ENCODE results near the gene FRMPD4. TPM values are rescaled to one million over a fixed set of nuclear protein-coding genes. Genes with fewer than 3 reads are reported as not detected.

Gene FRMPD4
- total RNA-seq, 1 donor from 2014 or later = not detected

DNA sequence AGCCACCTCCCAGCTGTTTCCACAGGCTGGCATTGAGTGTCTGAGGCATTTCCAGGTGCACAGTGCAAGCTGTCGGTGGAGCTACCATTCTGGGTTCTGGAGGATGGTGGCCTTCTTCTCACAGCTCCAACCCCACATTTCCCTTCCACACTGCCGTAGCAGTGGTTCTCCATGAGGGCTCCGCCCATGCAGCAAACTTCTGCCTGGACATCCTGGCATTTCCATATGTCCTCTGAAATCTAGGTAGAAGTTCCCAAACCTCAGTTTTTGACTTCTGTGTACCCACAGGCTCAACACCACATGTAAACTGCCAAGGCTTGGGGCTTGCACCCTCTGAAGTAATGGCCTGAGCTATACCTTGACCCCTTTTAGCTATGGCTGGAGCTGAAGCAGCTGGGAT is 10.3 kb upstream of the FRMPD4 start:
- ATAC-seq (ENCODE audit: low read depth) = no peak
- Mint-ChIP-seq H3K27me3 (peaks cover 4% of the 10 kb centered on the region), H3K9me3 (peaks cover 7% of the 10 kb centered on the region), H3K4me1 (no peaks in the 10 kb centered on the region), H3K36me3 (ENCODE audit: low read depth) (no peaks in the 10 kb centered on the region), H3K4me3 (no peak overlapping the region), H3K27ac (no peak overlapping the region)
- no peak for DNase-seq
- CTCF ChIA-PET = no interaction called here
- TF ChIP-seq, protein P1, sequence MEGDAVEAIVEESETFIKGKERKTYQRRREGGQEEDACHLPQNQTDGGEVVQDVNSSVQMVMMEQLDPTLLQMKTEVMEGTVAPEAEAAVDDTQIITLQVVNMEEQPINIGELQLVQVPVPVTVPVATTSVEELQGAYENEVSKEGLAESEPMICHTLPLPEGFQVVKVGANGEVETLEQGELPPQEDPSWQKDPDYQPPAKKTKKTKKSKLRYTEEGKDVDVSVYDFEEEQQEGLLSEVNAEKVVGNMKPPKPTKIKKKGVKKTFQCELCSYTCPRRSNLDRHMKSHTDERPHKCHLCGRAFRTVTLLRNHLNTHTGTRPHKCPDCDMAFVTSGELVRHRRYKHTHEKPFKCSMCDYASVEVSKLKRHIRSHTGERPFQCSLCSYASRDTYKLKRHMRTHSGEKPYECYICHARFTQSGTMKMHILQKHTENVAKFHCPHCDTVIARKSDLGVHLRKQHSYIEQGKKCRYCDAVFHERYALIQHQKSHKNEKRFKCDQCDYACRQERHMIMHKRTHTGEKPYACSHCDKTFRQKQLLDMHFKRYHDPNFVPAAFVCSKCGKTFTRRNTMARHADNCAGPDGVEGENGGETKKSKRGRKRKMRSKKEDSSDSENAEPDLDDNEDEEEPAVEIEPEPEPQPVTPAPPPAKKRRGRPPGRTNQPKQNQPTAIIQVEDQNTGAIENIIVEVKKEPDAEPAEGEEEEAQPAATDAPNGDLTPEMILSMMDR (IDR thresholded peaks at IDR 0.05) = no peak
- POLR2A ChIA-PET = no interaction called here
- intact Hi-C loops (cut with micrococcal nuclease) = no loop called here

GRCh38 chrX:12137951-12138360 is 317 bp upstream of the FRMPD4 start:
- Mint-ChIP-seq H3K36me3 (ENCODE audit: low read depth) (no peaks in the 10 kb centered on the region), H3K4me1 (peaks cover 2% of the 10 kb centered on the region), H3K4me3 (no peak overlapping the region), H3K27ac (no peak overlapping the region), H3K9me3 (no peaks in the 10 kb centered on the region), H3K27me3 (peaks cover 17% of the 10 kb centered on the region)
- POLR2A ChIA-PET = no interaction called here
- DNase-seq (no peak), ATAC-seq (ENCODE audit: low read depth) (no peak)
- intact Hi-C loops (cut with micrococcal nuclease) = no loop called here
- TF ChIP-seq, protein P1 (IDR thresholded peaks at IDR 0.05) = no peak
- CTCF ChIA-PET = no interaction called here

DNA sequence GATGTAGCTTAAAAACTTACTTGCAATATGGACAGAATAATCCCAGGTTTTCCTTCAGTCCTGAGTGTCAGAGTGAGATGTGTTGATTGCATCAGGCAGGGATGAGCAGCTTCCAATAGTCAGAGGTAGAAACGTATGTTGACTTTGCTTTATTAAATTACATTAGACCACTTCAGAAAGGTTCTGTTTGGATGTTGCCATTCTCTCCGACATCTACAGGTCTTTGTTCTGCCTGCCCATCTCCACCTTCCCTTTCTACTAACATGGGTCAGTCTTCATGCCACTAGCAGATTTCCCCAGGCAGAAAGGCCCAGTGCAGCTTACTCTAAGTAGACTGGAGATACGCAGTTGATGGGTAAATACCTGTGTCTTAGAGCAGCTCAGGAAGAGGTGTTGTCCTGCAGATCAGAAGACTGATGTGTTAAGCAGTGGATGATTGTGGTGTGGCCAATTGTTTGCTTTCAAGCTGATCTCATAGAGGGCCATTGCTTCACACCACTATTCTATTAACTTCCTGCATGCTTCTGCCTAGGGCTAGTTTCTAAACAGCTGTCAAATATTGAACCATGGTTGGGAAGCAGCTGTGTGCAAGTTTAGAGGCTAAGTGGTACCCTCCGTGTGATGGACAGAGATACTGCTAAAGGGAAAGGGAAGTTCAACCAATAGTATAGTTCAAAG is 1.8 kb downstream of the FRMPD4 start:
- Mint-ChIP-seq H3K36me3 (ENCODE audit: low read depth) (no peaks in the 10 kb centered on the region), H3K27ac (no peak overlapping the region), H3K4me1 (peaks cover 2% of the 10 kb centered on the region), H3K9me3 (no peaks in the 10 kb centered on the region), H3K27me3 (peaks cover 17% of the 10 kb centered on the region), H3K4me3 (no peak overlapping the region)
- POLR2A ChIA-PET = no interaction called here
- ATAC-seq (ENCODE audit: low read depth) (no peak), DNase-seq (no peak)
- CTCF ChIA-PET = no interaction called here
- TF ChIP-seq, protein P1 (IDR thresholded peaks at IDR 0.05) = no peak
- intact Hi-C loops (cut with micrococcal nuclease) = no loop called here

DNA sequence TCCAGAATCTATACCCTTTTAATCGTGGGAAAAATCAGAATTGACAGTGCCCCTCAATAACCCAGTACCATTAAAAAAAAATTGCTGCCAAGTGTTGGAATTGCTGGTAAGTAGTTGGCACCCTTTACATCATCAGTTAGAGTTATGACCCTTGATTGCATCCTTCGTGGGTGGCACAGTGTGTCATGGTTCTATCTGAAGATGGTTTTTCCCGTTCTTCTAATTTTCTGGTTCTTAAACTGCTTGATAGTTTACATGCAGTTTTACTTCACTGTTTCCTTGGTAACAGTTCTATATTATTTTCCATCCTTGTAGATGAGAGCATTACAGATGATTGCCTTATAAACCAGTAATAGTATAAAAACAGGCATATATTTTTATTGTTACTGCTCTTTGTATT is 3.2 kb downstream of the FRMPD4 start:
- ATAC-seq (ENCODE audit: low read depth) = no peak
- H3K4me3 Mint-ChIP-seq = no peak overlapping the region

DNA sequence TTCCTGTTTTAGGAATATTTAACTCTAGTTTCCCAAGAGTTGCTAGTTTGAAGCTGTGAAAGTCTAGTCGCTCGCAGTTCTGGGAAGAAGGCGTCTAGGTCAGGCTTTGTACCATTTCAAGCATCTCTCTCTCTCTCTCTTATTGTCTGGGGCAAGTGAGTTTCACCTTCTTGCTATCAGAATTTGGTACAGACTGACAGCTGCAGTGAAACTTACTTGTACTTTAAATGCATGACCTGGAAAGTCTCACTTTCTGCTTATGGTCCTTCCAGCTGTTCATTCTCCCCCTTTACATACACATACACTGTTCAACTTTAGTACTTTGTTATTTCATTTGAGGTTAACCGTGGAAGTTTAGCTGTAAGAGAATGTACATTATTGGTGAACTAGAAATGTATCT is 4.4 kb downstream of the FRMPD4 start:
- DNase-seq = no peak
- Mint-ChIP-seq H3K4me3 (no peak overlapping the region), H3K36me3 (ENCODE audit: low read depth) (no peaks in the 10 kb centered on the region), H3K9me3 (peaks cover 2% of the 10 kb centered on the region), H3K4me1 (peaks cover 2% of the 10 kb centered on the region), H3K27ac (no peak overlapping the region), H3K27me3 (peaks cover 2% of the 10 kb centered on the region)
- TF ChIP-seq, protein P1 (IDR thresholded peaks at IDR 0.05) = no peak
- ATAC-seq (ENCODE audit: low read depth) = no peak
- ChIA-PET POLR2A (no interaction called here), CTCF (no interaction called here)
- intact Hi-C loops (cut with micrococcal nuclease) = no loop called here

More for the DNA sequence above, 3.2 kb downstream of the FRMPD4 start:
- ChIA-PET CTCF (no interaction called here), POLR2A (no interaction called here)
- DNase-seq = no peak
- H3K9me3 Mint-ChIP-seq = peaks cover 2% of the 10 kb centered on the region
- peaks cover 9% of the 10 kb centered on the region for H3K27me3 Mint-ChIP-seq
- H3K4me1 Mint-ChIP-seq = peaks cover 2% of the 10 kb centered on the region
- H3K36me3 Mint-ChIP-seq (ENCODE audit: low read depth) = no peaks in the 10 kb centered on the region
- intact Hi-C loops (cut with micrococcal nuclease) = no loop called here
- H3K27ac Mint-ChIP-seq = no peak overlapping the region
- TF ChIP-seq, protein P1 (IDR thresholded peaks at IDR 0.05) = no peak

Data from activated B cell treated with CpG ODN at 0.5 μM for 24 hours (primary cell).